HS-5 (cell line): ENCODE data around the gene SMPX.
"Not testable (repeated sequence)": the region's sequence is repeated elsewhere in the genome, so short reads cannot be mapped to it uniquely, and the experiment has no call there.

ENCODE experiments used
- DNase-seq: peaks from one replicate; pipeline ENCODE4 v3.0.0-alpha.2; 2012; ENCODE audit warnings: low read depth

Gene SMPX

GRCh38 chrX:21757960-21758359, at the start of gene SMPX:
Gene SMPX, minus strand, starts transcription at chrX:21758116. Its CDS starts 3,826 bp downstream, at chrX:21754290.
- DNase-seq, result no peak

GRCh38 chrX:21806691-21807090, 48.8 kb upstream of the SMPX start:
- no peak for DNase-seq

DNA sequence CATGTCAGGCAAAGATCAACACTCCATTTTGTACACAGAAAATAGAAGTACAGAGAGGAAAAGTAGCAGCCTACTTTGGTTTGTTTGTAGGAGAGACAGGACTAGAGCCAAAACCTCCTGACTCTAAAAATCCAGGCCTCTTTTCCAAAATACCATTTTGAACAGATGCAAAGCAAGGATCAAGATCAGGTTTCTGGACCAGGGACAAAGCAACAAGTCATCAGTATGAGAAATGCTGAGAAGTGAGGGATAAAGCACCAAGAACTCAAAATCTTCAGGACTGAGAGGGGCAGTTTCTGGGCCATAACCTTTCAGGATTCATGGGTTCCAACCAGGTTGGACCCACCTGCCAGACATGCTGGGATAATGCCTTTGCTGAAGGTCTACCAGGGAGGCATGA, 44.9 kb upstream of the SMPX start:
- DNase-seq, result no peak

DNA sequence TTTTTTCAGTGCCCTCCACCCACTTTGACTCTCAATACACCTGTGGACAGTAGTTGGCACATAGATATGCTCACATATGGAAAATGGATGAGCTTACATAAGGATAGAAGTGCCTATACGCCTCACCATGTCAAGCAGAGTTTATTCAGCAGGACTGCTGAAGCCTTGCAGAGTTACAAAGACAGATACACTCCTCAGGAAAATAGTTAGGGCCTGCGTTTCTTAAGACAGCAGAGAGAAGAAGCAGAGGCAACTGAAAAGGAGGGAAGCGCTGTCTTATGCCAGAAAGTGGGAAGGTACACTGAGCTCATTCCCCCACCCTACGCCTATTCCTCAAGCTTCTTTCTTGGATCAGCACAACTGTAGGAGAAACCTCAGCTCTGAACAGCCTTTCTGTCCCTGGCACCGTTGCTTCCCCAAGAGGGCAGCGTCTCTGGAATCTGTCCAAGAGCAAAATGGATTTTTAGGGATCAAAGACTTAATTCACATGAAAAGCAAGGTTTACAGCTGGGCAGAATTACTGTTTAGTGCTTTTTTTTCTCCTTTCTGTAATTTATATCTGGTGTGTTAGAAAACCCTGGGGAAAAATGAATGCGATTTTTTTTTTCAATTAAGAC, 44.2 kb upstream of the SMPX start:
- no peak for DNase-seq

GRCh38 chrX:21800344-21800770, 42.4 kb upstream of the SMPX start:
- DNase-seq, result peak; percentile 14

GRCh38 chrX:21799767-21800166, 41.9 kb upstream of the SMPX start:
- DNase-seq, result no peak

DNA sequence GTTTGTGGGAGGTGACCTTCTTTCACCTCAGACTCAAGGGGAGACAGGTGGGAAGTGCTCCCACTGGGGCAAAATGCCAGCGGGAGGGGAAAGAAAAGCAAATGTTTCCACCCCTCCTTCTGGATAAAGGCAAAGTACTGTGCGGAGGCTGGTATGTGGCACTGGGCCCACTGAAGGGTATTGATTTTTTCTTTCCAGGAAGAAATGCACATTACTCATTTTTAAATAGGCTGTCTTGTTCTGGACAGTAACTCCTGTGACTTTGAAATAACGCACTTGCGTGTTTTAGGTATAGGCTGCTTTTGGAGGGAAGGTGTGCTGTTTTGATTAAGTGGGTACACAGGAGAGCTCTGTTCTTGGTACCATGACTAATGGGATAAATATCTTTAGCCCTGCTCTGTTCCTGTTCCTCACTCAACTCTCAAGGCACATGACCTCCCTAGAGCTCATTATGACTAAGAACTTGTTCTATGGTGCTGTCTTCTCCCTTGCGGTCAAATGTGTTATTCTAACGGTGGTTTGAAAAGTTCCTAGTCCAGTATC, 40.8 kb upstream of the SMPX start:
- no peak for DNase-seq

GRCh38 chrX:21781976-21782375, 24.1 kb upstream of the SMPX start:
- no peak for DNase-seq

DNA sequence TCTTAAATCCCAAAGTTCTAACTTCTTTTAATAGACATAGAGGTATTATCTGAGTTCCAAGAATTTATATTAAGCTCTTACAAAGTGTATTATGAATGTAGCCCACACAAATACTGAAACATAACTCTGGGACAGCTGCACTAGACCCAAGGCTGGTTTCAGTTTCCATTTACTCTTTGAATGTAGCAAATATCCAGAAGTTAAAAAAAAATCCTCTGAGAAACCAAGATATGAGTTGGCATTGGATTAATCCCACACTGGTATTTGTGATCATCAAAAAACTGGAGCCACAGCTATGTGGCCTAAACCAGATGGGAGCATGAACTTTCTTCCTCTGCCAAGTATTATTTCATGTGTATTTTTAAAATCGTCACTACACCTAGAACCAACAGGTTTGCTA, 23.6 kb upstream of the SMPX start:
- DNase-seq, result no peak

GRCh38 chrX:21779095-21779494, 21.2 kb upstream of the SMPX start:
- no peak for DNase-seq

DNA sequence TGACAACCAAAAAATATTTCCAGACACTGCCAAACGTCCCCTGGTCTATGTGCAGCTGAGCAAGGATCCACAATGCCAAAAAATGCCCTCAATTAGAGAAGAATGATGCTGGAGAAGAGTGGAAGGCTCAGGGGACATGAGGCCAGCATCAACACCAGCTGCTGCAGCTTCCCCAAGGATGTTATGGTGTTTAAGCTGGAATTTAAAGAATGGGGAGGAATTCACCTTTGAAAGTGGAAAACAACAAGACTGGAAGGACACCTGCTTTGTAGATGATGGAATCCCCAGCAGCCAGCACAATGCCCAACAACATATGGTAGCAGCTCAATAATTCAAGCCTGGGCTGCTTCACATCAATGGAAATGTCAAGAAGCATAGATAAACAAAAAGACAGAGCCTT, 20.3 kb upstream of the SMPX start:
- no peak for DNase-seq

GRCh38 chrX:21775128-21775527, 17.2 kb upstream of the SMPX start:
- DNase-seq, result not testable (repeated sequence)

DNA sequence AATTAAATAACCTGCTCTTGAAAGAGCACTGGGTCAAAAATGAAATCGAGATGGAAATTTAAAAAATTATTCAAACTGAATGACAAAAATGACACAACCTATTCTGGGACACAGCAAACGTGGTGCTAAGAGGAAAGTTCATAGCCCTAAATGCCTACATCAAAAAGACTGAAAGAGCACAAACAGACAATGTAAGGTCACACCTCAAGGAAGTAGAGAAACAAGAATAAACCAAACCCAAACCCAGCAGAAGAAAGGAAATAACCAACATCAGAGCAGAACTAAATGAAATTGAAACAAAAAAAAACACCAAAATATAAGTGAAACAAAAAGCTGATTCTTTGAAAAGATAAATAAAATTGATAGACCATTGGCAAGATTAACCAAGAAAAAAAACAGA, 15.1 kb upstream of the SMPX start:
- not testable (repeated sequence) for DNase-seq

DNA sequence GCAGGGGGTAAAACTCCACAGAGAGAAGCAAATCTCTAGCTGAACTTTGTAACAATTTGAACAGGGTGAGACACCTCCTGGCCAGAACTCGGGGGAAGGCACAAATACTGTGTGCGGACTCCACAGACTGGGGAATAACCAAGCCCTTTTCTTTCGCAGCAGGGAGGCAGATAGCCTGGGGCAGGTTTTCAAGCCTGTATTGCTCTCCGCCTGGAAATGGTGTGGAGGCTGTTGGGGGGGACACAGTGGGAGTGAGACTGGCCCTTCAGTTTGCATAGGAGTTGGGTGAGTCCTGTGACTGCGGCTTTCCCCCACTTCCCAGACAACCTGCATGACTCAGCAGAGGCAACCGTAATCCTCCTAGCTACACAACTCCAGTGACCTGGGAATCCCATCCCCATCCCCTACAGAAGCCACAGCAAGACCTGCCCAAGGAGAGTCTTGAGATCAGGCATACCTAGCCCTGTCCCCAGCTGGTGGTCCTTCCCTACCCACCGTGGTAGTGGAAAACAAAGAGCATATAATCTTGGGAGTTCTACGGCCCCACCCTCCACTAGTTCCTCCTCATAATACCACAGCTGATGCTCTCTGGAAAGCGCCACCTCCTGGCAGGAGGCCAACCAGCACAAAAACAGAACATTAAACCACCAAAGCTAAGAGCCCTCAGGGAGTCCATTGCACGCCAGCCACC, 12.9 kb upstream of the SMPX start:
- DNase-seq, result no peak

DNA sequence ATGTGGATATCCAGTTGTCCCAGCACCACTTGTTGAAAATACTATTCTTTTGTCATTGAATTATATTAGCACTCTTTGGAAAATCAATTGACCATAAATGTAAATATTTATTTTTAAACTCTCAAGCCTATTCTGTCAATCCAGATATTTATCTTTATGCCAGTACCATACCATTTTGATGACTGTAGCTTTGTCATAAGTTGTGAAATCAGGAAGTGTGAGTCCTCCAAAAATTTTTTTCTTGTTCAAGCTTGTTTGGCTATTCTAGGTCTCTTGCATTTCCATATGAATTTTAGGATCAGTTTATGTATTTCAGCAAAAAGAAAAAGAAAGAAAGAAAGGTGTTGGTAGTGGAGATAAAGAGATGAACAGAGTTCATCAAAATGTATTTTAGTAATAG, 8.2 kb upstream of the SMPX start:
- DNase-seq, result no peak

GRCh38 chrX:21764008-21764407, 6.1 kb upstream of the SMPX start:
- DNase-seq, result no peak

GRCh38 chrX:21758488-21758887, 572 bp upstream of the SMPX start:
- no peak for DNase-seq

DNA sequence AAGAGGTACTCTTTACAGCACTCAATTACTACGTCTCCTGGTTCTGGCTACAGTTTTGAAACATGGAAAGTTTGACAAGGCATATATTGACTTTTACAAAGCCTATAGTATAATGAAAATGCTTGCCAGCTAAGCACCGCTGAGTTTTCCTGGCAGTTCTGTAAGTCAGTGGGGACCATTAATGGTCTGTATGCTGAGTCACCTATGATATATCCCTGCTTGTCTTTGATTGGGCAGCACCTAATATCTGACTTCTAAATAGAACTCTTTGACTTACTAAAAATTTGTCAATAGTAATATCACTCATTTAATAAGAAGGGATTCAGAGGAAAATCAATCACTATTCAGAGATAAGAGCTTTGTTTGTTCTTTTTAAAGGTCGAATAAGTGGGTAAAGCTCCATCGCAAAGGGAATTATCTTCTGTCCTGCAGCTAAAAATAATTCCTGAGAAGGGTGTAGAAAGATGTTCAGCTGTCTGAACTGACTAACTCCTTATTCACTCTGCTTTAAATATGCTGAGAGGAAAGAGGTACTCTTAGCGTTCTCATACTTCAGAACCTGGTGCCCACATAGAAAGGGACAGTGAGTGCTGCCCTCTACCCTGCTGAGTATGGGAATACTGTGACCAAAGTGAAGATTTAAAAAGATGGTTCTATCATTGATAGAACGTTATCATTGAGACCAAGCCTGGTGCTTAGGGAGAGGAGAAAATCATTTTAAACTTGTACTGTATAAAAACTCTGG, 959 bp downstream of the SMPX start:
- no peak for DNase-seq

DNA sequence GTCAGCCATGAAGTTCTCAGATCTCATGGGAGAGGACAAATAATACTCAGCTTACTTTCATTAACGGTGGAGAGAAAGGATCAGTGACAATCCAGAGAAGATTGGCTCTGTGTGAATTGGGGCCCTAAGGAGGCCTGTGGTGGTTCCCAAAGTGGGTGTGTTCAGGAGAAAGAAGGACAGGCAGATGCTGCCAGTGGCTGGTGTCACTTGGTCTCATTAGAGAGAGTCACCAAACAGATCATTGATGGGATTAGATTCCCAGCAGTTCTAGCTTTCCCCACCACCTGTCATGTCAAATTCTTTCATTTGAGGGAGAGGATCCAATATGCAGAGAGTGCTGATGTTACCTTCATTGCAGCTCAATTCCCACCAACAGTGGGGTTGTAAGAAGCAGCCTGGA, 8.0 kb downstream of the SMPX start:
- DNase-seq, result no peak

DNA sequence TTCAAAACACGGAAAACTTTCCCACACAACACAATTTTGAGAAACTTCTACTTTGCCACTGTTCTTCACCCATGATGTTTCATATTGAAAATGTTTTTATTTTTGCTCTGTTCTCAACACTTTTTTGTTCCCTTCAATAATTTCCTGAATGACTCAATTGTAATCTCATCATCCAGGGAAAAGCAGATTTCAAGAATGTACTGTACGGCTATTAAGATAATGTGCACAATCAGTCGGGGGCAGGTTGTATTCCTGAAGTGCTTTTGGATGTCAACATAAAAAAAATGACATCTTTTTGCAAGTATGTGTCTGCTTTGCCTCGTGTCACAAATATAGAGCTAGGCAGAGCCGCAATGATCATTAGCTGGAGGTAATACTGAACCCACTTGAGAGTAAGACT, 9.7 kb downstream of the SMPX start:
- DNase-seq, result no peak

- no peak for DNase-seq
Observed at GRCh38 chrX:21747558-21747957, 10.4 kb downstream of the SMPX start.

DNA sequence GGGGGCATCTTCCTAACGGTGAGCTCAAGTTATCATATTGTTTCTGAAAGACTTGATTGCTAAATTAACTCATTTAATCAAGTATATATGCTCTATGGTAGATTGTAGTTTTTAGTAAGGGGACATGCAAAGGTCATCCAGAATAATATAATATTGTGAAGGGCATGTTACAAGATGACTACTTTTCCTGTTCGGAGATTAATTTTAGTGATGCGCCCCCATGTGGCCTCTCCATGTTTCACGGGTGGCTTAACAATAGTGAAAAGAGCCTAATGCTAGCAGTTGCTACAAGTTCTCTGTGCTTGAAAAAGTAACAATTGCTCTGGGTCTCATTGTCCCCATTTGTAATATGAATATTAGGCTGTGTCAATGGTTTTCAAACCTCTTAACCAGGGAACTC, 12.2 kb downstream of the SMPX start:
- DNase-seq, result peak; percentile 4

DNA sequence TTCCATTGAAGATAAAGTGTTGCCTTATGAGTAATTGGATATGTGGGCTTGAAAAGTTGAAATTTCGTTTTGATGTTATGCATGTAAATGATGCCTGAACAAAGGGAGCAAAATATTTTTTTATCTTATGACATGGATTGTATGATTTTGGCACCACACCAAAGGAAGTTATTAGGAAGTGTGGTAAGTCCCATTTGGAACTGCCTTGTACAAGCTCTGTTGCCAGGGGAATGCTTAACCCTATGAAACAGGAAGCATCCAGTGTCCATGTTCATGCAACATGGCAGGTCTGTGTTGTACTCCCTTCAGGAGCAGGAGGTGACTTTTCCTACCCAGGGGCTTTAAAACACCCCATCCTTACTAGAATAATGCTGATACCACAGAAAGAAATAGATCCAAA, 13.2 kb downstream of the SMPX start:
- no peak for DNase-seq
